NOMO-1 treated with dmso at 0.1 percent for 144 hours (cell line): Measurements from ENCODE around the gene CLOCK.
"Not testable (repeated sequence)": the region's sequence is repeated elsewhere in the genome, so short reads cannot be mapped to it uniquely, and the experiment has no call there.

ENCODE experiments used
- DNase-seq: peaks from one replicate; lab custom pipeline; 2025; ENCODE audit not compliant: unreplicated experiment; lab: John Stamatoyannopoulos, UW

Gene CLOCK

GRCh38 chr4:55546756-55547465 lies at the start of gene CLOCK:
Gene CLOCK (minus strand): TSS chr4:55546909. CDS start chr4:55482785, 64,124 bp downstream.
- DNase-seq = peak; percentile 63

- no peak for DNase-seq
Measured at GRCh38 chr4:55592014-55592413, 45.3 kb upstream of the CLOCK start, which contains the start of gene PDCL2. Gene PDCL2 (minus strand): TSS chr4:55592245. CDS start chr4:55592109, 136 bp downstream.

- no peak for DNase-seq
Measured at GRCh38 chr4:55588160-55588559, 41.5 kb upstream of the CLOCK start.

- DNase-seq = not testable (repeated sequence)
Measured at GRCh38 chr4:55582773-55583172, 36.1 kb upstream of the CLOCK start.

GRCh38 chr4:55578341-55579010 lies 31.8 kb upstream of the CLOCK start:
- no peak for DNase-seq

- DNase-seq = no peak
Measured at GRCh38 chr4:55575513-55575912, 28.8 kb upstream of the CLOCK start.

GRCh38 chr4:55574252-55574651 lies 27.5 kb upstream of the CLOCK start:
- DNase-seq = no peak

- no peak for DNase-seq
Measured at GRCh38 chr4:55571806-55572205, 25.1 kb upstream of the CLOCK start.

GRCh38 chr4:55568905-55569504 lies 22.3 kb upstream of the CLOCK start:
- no peak for DNase-seq

GRCh38 chr4:55561889-55562288 lies 15.2 kb upstream of the CLOCK start:
- DNase-seq = peak; percentile 83

- no peak for DNase-seq
Measured at GRCh38 chr4:55560096-55560495, 13.4 kb upstream of the CLOCK start.

- no peak for DNase-seq
Measured at GRCh38 chr4:55554453-55555030, 7.8 kb upstream of the CLOCK start.

- no peak for DNase-seq
Measured at GRCh38 chr4:55553441-55554201, 6.9 kb upstream of the CLOCK start.

GRCh38 chr4:55551964-55552363 lies 5.3 kb upstream of the CLOCK start:
- not testable (repeated sequence) for DNase-seq

GRCh38 chr4:55549888-55550287 lies 3.2 kb upstream of the CLOCK start:
- no peak for DNase-seq

- no peak for DNase-seq
Measured at GRCh38 chr4:55547918-55548317, 1.2 kb upstream of the CLOCK start.

GRCh38 chr4:55547466-55547770 lies 709 bp upstream of the CLOCK start:
- DNase-seq = no peak

GRCh38 chr4:55546506-55546755 lies 278 bp downstream of the CLOCK start:
- no peak for DNase-seq

GRCh38 chr4:55545641-55546505 lies 836 bp downstream of the CLOCK start:
- peak; percentile 54 for DNase-seq

GRCh38 chr4:55545151-55545550 lies 1.6 kb downstream of the CLOCK start:
- no peak for DNase-seq

- DNase-seq = no peak
Measured at GRCh38 chr4:55543858-55544257, 2.9 kb downstream of the CLOCK start.
